BLaER1 (cell line): Measurements from ENCODE around the gene ENOX2.

ENCODE experiments used
- H3K27ac ChIP-seq: shearing (Covaris generic); formaldehyde crosslinking; 2 replicates; pipeline ENCODE4 v1.8.1; 2022
- H3K27me3 ChIP-seq: shearing (Covaris generic); formaldehyde crosslinking; 2 replicates; pipeline ENCODE4 v1.8.1; 2022
- H3K36me3 ChIP-seq: shearing (Covaris generic); formaldehyde crosslinking; 2 replicates; pipeline ENCODE4 v1.8.1; 2022
- H3K4me1 ChIP-seq: shearing (Covaris generic); formaldehyde crosslinking; 2 replicates; pipeline ENCODE4 v1.8.1; 2022
- H3K4me2 ChIP-seq: shearing (Covaris generic); formaldehyde crosslinking; 2 replicates; pipeline ENCODE4 v1.8.1; 2022
- H3K4me3 ChIP-seq: shearing (Covaris generic); formaldehyde crosslinking; 2 replicates; pipeline ENCODE4 v1.8.1; 2022
- H3K9ac ChIP-seq: shearing (Covaris generic); formaldehyde crosslinking; 2 replicates; pipeline ENCODE4 v1.8.1; 2022
- H3K9me3 ChIP-seq: shearing (Covaris generic); formaldehyde crosslinking; 2 replicates; pipeline ENCODE4 v1.8.1; 2022
- H4K20me1 ChIP-seq: shearing (Covaris generic); formaldehyde crosslinking; 2 replicates; pipeline ENCODE4 v1.8.1; 2022
- Cebpa-rat ChIP-seq: shearing (Covaris generic); IDR thresholded peaks from 2 replicates; pipeline ENCODE4 v1.8.1; 2022

The ENOX2 gene

GRCh38 chrX:130578906-130579305, 324.1 kb downstream of the ENOX2 start:
- Histone ChIP-seq H3K27me3 (peaks cover 76% of the 10 kb centered on the region), H3K36me3 (no peaks in the 10 kb centered on the region), H3K9ac (no peak overlapping the region), H3K4me2 (no peak overlapping the region), H3K27ac (no peak overlapping the region), H3K4me1 (no peaks in the 10 kb centered on the region), H3K4me3 (no peak overlapping the region), H4K20me1 (0 out of 2 replicates have a peak, but pooled peaks cover 6% of the 10 kb centered on the region), H3K9me3 (no peaks in the 10 kb centered on the region)
- no peak for TF ChIP-seq Cebpa-rat

DNA sequence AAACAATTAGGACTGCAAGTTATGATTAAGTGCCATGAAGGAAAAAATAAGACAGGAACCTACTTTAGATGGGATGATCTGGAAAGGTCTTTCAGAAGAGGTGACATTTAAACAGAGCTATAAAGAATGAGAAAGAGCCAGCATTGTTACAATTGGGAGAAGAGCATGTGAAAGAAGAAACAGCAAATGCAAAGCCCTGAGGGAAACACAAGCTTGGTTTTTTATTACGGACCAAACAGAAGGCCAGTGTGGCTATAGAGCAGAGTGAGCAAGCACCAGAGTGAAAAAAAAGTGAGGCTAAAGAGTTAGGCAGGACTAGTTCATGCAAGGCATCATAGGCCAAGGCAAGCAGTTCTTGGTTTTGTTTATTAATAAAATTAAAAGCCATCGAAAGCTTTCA, 325.6 kb downstream of the ENOX2 start:
- H3K4me1 ChIP-seq = no peaks in the 10 kb centered on the region

GRCh38 chrX:130575831-130576389, 327.1 kb downstream of the ENOX2 start:
- no peak overlapping the region for H3K9ac ChIP-seq
- no peak overlapping the region for H3K4me3 ChIP-seq
- H3K27ac ChIP-seq = no peak overlapping the region
- H3K4me2 ChIP-seq = no peak overlapping the region
- no peaks in the 10 kb centered on the region for H3K36me3 ChIP-seq
- no peaks in the 10 kb centered on the region for H3K9me3 ChIP-seq
- 0 out of 2 replicates have a peak, but pooled peaks cover 6% of the 10 kb centered on the region for H4K20me1 ChIP-seq
- peaks cover 57% of the 10 kb centered on the region for H3K27me3 ChIP-seq
- no peaks in the 10 kb centered on the region for H3K4me1 ChIP-seq
- TF ChIP-seq Cebpa-rat = no peak

More for the DNA sequence above, 325.6 kb downstream of the ENOX2 start:
- no peak overlapping the region for H3K27ac ChIP-seq
- H3K27me3 ChIP-seq = peaks cover 70% of the 10 kb centered on the region
- H3K4me3 ChIP-seq = no peak overlapping the region
- H3K9ac ChIP-seq = no peak overlapping the region
- no peaks in the 10 kb centered on the region for H3K36me3 ChIP-seq
- H3K9me3 ChIP-seq = no peaks in the 10 kb centered on the region
- H3K4me2 ChIP-seq = no peak overlapping the region
- no peak for TF ChIP-seq Cebpa-rat
- 0 out of 2 replicates have a peak, but pooled peaks cover 6% of the 10 kb centered on the region for H4K20me1 ChIP-seq
